ENCODE measurements around the gene DNAH10.
A peak's percentile ranks its signal among the peaks of the same experiment; 100 is the strongest.

The DNAH10 gene

GRCh38 chr12:123829561-123829960, 67.5 kb downstream of the DNAH10 start:
- ChIA-PET POLR2A (no interaction called here), CTCF (interaction anchor here (0.8 to 0.9 kb wide), 2 partner anchors 27 to 111 kb away, joined by 3 read pairs; no protein-coding TSS in a partner anchor)
- Histone ChIP-seq H3K36me3 (ENCODE audit: control insufficient read depth in 2 of 2, insufficient read depth in 1 of 2, low read length in 2 of 2) (no peaks in the 10 kb centered on the region), H3K4me3 (ENCODE audit: low read depth, low read length) (no peak overlapping the region), H3K9me3 (ENCODE audit: control insufficient read depth, insufficient read depth, low read depth, low read length) (no peaks in the 10 kb centered on the region; the same call in 1 of the 2 replicates), H3K4me1 (ENCODE audit: control insufficient read depth, insufficient read depth, low read length) (no peaks in the 10 kb centered on the region), H3K27ac (ENCODE audit: extremely low read depth, low read depth, low read length) (no peak overlapping the region)
- no peak for TF ChIP-seq ZNF148 (tag by site-specific recombination; IDR thresholded peaks at IDR 0.05; ENCODE audit: borderline replicate concordance)
- TF ChIP-seq ZBTB49 (tag by site-specific recombination; IDR thresholded peaks at IDR 0.05; ENCODE audit: low read depth), result no peak
- TF ChIP-seq SP2 (tag by site-specific recombination; IDR thresholded peaks at IDR 0.05), result no peak
- no peak for TF ChIP-seq ZNF571 (tag by site-specific recombination; IDR thresholded peaks at IDR 0.05)
- no peak for TF ChIP-seq MYNN (tag by site-specific recombination; IDR thresholded peaks at IDR 0.05; ENCODE audit: borderline replicate concordance)
- no peak for TF ChIP-seq ZXDB (tag by site-specific recombination; IDR thresholded peaks at IDR 0.05)
- no peak for TF ChIP-seq ZBTB6 (tag by site-specific recombination; IDR thresholded peaks at IDR 0.05)
- TF ChIP-seq EGR2 (tag by site-specific recombination; IDR thresholded peaks at IDR 0.05; ENCODE audit: low read depth), result no peak
- no peak for TF ChIP-seq ZNF211 (tag by site-specific recombination; IDR thresholded peaks at IDR 0.05; ENCODE audit: low read depth)
- TF ChIP-seq ZNF664 (tag by site-specific recombination; IDR thresholded peaks at IDR 0.05), result no peak

- ChIA-PET POLR2A (no interaction called here), CTCF (interaction anchor here (0.6 kb wide), 1 partner anchor 17 kb away, joined by 4 read pairs; no protein-coding TSS in a partner anchor)
- H3K4me1 ChIP-seq (ENCODE audit: control insufficient read depth, insufficient read depth, low read length), result no peaks in the 10 kb centered on the region
- no peaks in the 10 kb centered on the region; the same call in 1 of the 2 replicates for H3K9me3 ChIP-seq (ENCODE audit: control insufficient read depth, insufficient read depth, low read depth, low read length)
- no peaks in the 10 kb centered on the region for H3K36me3 ChIP-seq (ENCODE audit: control insufficient read depth in 2 of 2, insufficient read depth in 1 of 2, low read length in 2 of 2)
- no peak overlapping the region for H3K4me3 ChIP-seq (ENCODE audit: low read depth, low read length)
- no peak overlapping the region for H3K27ac ChIP-seq (ENCODE audit: extremely low read depth, low read depth, low read length)
- no peak for TF ChIP-seq ZNF514 (tag by site-specific recombination; IDR thresholded peaks at IDR 0.05)
- no peak for TF ChIP-seq ZNF274 (IDR thresholded peaks at IDR 0.05; ENCODE audit: low read length)
- TF ChIP-seq ZNF274 (tag by site-specific recombination; IDR thresholded peaks at IDR 0.05; ENCODE audit: borderline replicate concordance), result peak; percentile 48; the same call in 1 of the 2 replicates
- no peak for TF ChIP-seq ZNF426 (tag by site-specific recombination; IDR thresholded peaks at IDR 0.05)
Observed at GRCh38 chr12:123830675-123831074, 68.6 kb downstream of the DNAH10 start.

- no peaks in the 10 kb centered on the region; the same call in 1 of the 2 replicates for H3K9me3 ChIP-seq (ENCODE audit: control insufficient read depth, insufficient read depth, low read depth, low read length)
- TF ChIP-seq ZNF658 (tag by site-specific recombination; IDR thresholded peaks at IDR 0.05) (no peak), ZNF426 (tag by site-specific recombination; IDR thresholded peaks at IDR 0.05) (no peak), ZNF639 (tag by site-specific recombination; IDR thresholded peaks at IDR 0.05) (no peak), ZBTB7A (tag by site-specific recombination; IDR thresholded peaks at IDR 0.05; ENCODE audit: low read depth) (no peak), FEZF1 (tag by site-specific recombination; IDR thresholded peaks at IDR 0.05) (no peak), KLF7 (tag by site-specific recombination; IDR thresholded peaks at IDR 0.05; ENCODE audit: borderline replicate concordance) (no peak), ZNF544 (tag by site-specific recombination; IDR thresholded peaks at IDR 0.05) (no peak), ZNF266 (tag by site-specific recombination; IDR thresholded peaks at IDR 0.05; ENCODE audit: low read depth) (no peak), ZNF24 (tag by site-specific recombination; IDR thresholded peaks at IDR 0.05) (no peak), ZSCAN30 (tag by site-specific recombination; IDR thresholded peaks at IDR 0.05) (no peak), ZFP41 (tag by site-specific recombination; IDR thresholded peaks at IDR 0.05; ENCODE audit: borderline replicate concordance) (no peak), ZNF558 (tag by site-specific recombination; IDR thresholded peaks at IDR 0.05) (no peak), WT1 (tag by site-specific recombination; IDR thresholded peaks at IDR 0.05) (no peak), ZNF19 (tag by site-specific recombination; IDR thresholded peaks at IDR 0.05; ENCODE audit: low read depth) (no peak)
- H3K4me1 ChIP-seq (ENCODE audit: control insufficient read depth, insufficient read depth, low read length), result no peaks in the 10 kb centered on the region
- no peaks in the 10 kb centered on the region for H3K36me3 ChIP-seq (ENCODE audit: control insufficient read depth in 2 of 2, insufficient read depth in 1 of 2, low read length in 2 of 2)
- H3K27ac ChIP-seq (ENCODE audit: extremely low read depth, low read depth, low read length), result no peak overlapping the region
- POLR2A ChIA-PET, result no interaction called here
- no peak overlapping the region for H3K4me3 ChIP-seq (ENCODE audit: low read depth, low read length)
- CTCF ChIA-PET, result no interaction called here
Observed at GRCh38 chr12:123832052-123832451, 70.0 kb downstream of the DNAH10 start.
